Activated CD4-positive, alpha-beta T cell treated with anti-CD3 and anti-CD28 coated beads for 36 hours (primary cell): ENCODE results near the gene SPAG16. TPM values are rescaled to one million over a fixed set of nuclear protein-coding genes. Genes with fewer than 3 reads are reported as not detected.
"Not testable (repeated sequence)": the region's sequence is repeated elsewhere in the genome, so short reads cannot be mapped to it uniquely, and the experiment has no call there.

ENCODE experiments used
- ATAC-seq: fragments of 200-7000 bp; cut with Tn5 transposase; one replicate; pipeline ENCODE4 v1.10.0; 2021; ENCODE audit warnings: mild to moderate bottlenecking, moderate library complexity
- CTCF ChIA-PET: fragments of 350-600 bp; sonication (Branson Sonifier 250); formaldehyde crosslinking; loops from one replicate; lab custom pipeline; 2021; ENCODE audit warnings: antibody characterized with exemption; lab: Charles Lee
- POLR2A ChIA-PET: fragments of 350-600 bp; sonication (Branson Sonifier 250); formaldehyde crosslinking; loops from one replicate; lab custom pipeline; 2021; ENCODE audit warnings: antibody characterized with exemption, inconsistent platforms; lab: Charles Lee
- DNase-seq: peaks from one replicate; pipeline ENCODE4 v3.0.0-alpha.2; 2020
- H3K27ac Mint-ChIP-seq: one replicate; pipeline ENCODE4 v1.8.0; 2021; ENCODE audit warnings: mixed read lengths
- H3K27me3 Mint-ChIP-seq: one replicate; pipeline ENCODE4 v1.8.0; 2021; ENCODE audit warnings: mixed read lengths
- H3K36me3 Mint-ChIP-seq: one replicate; pipeline ENCODE4 v1.8.0; 2021; ENCODE audit warnings: low read depth, mixed read lengths
- H3K4me1 Mint-ChIP-seq: one replicate; pipeline ENCODE4 v1.8.0; 2021; ENCODE audit warnings: mixed read lengths
- H3K4me3 Mint-ChIP-seq: one replicate; pipeline ENCODE4 v1.8.0; 2021; ENCODE audit warnings: mild to moderate bottlenecking, moderate library complexity, mixed read lengths
- H3K9me3 Mint-ChIP-seq: one replicate; pipeline ENCODE4 v1.8.0; 2021; ENCODE audit warnings: low read depth, mixed read lengths
- intact Hi-C, 2 experiments: fragments of 100-400 bp; cut with DNase I in 1 of 2; cut with micrococcal nuclease in 1 of 2; formaldehyde crosslinking; loops; one replicate each; pipeline versions ENCODE4 v1.14.2 to v1.15.1; 2022 to 2024; cut with DNase I, micrococcal nuclease
- total RNA-seq, 2 experiments: library from RNA; stranded (reverse); gene quantifications; one replicate each; pipeline ENCODE4 v1.2.3, GENCODE V29; 2021

Gene SPAG16
- total RNA-seq, 2 experiments from 2014 or later = 10.1 to 10.8 TPM

- Mint-ChIP-seq H3K4me3 (no peak overlapping the region), H3K27me3 (no peaks in the 10 kb centered on the region), H3K9me3 (peaks cover 1% of the 10 kb centered on the region), H3K4me1 (no peaks in the 10 kb centered on the region), H3K36me3 (no peaks in the 10 kb centered on the region), H3K27ac (no peak overlapping the region)
- ATAC-seq (no peak), DNase-seq (no peak)
- CTCF ChIA-PET = interaction anchor here (0.7 kb wide), 1 partner anchor 456 kb away, joined by 3 read pairs; no protein-coding TSS in a partner anchor
- intact Hi-C loops = no loop called here
- POLR2A ChIA-PET = no interaction called here
Observed at GRCh38 chr2:213958086-213958485, 673.8 kb downstream of the SPAG16 start.

GRCh38 chr2:213959589-213959988 lies 675.3 kb downstream of the SPAG16 start:
- Mint-ChIP-seq H3K9me3 (peaks cover 1% of the 10 kb centered on the region), H3K27ac (no peak overlapping the region), H3K4me1 (no peaks in the 10 kb centered on the region), H3K36me3 (no peaks in the 10 kb centered on the region), H3K4me3 (no peak overlapping the region), H3K27me3 (no peaks in the 10 kb centered on the region)
- ChIA-PET CTCF (interaction anchor here (0.7 kb wide), 1 partner anchor 81 kb away, joined by 3 read pairs; no protein-coding TSS in a partner anchor), POLR2A (no interaction called here)
- DNase-seq (no peak), ATAC-seq (no peak)
- intact Hi-C loops = no loop called here

GRCh38 chr2:213971536-213971935 lies 687.3 kb downstream of the SPAG16 start:
- Mint-ChIP-seq H3K36me3 (no peaks in the 10 kb centered on the region), H3K27me3 (no peaks in the 10 kb centered on the region), H3K4me1 (no peaks in the 10 kb centered on the region), H3K9me3 (no peaks in the 10 kb centered on the region), H3K4me3 (no peak overlapping the region), H3K27ac (no peak overlapping the region)
- CTCF ChIA-PET = no interaction called here
- POLR2A ChIA-PET = no interaction called here
- ATAC-seq (no peak), DNase-seq (no peak)
- intact Hi-C loops = no loop called here

- ATAC-seq (no peak), DNase-seq (no peak)
- Mint-ChIP-seq H3K4me3 (no peak overlapping the region), H3K36me3 (no peaks in the 10 kb centered on the region), H3K4me1 (no peaks in the 10 kb centered on the region), H3K27ac (no peak overlapping the region), H3K27me3 (peaks cover 1% of the 10 kb centered on the region), H3K9me3 (no peaks in the 10 kb centered on the region)
- CTCF ChIA-PET = interaction anchor here (0.7 to 1.2 kb wide), 2 partner anchors 15 to 1297 kb away, joined by 3 to 4 read pairs; no protein-coding TSS in a partner anchor
- intact Hi-C loops = no loop called here
- POLR2A ChIA-PET = no interaction called here
Observed at GRCh38 chr2:213980883-213981282, 696.6 kb downstream of the SPAG16 start.

- intact Hi-C loops = no loop called here
- Mint-ChIP-seq H3K36me3 (no peaks in the 10 kb centered on the region), H3K4me3 (no peak overlapping the region), H3K4me1 (no peaks in the 10 kb centered on the region), H3K27ac (no peak overlapping the region), H3K9me3 (no peaks in the 10 kb centered on the region), H3K27me3 (peaks cover 3% of the 10 kb centered on the region)
- ChIA-PET CTCF (no interaction called here), POLR2A (no interaction called here)
- DNase-seq (no peak), ATAC-seq (no peak)
Observed at GRCh38 chr2:213989207-213989606, 704.9 kb downstream of the SPAG16 start.

GRCh38 chr2:213991453-213992108 lies 707.3 kb downstream of the SPAG16 start:
- H3K4me1 Mint-ChIP-seq = no peaks in the 10 kb centered on the region
- ChIA-PET CTCF (no interaction called here), POLR2A (no interaction called here)
- ATAC-seq (no peak), DNase-seq (no peak)
- H3K9me3 Mint-ChIP-seq = no peaks in the 10 kb centered on the region
- intact Hi-C loops = no loop called here
- H3K27ac Mint-ChIP-seq = no peak overlapping the region
- no peak overlapping the region for H3K4me3 Mint-ChIP-seq
- no peaks in the 10 kb centered on the region for H3K27me3 Mint-ChIP-seq
- H3K36me3 Mint-ChIP-seq = no peaks in the 10 kb centered on the region

GRCh38 chr2:213995400-213996105 lies 711.3 kb downstream of the SPAG16 start:
- peaks cover 4% of the 10 kb centered on the region for H3K9me3 Mint-ChIP-seq
- ChIA-PET CTCF (interaction anchor here (0.7 kb wide), 1 partner anchor 14 kb away, joined by 4 read pairs; no protein-coding TSS in a partner anchor), POLR2A (no interaction called here)
- no peaks in the 10 kb centered on the region for H3K4me1 Mint-ChIP-seq
- H3K27me3 Mint-ChIP-seq = no peaks in the 10 kb centered on the region
- no peak overlapping the region for H3K27ac Mint-ChIP-seq
- H3K4me3 Mint-ChIP-seq = no peak overlapping the region
- DNase-seq (no peak), ATAC-seq (no peak)
- intact Hi-C loops = no loop called here
- H3K36me3 Mint-ChIP-seq = no peaks in the 10 kb centered on the region

- intact Hi-C loops, DNase-seq, H3K36me3 Mint-ChIP-seq, H3K27me3 Mint-ChIP-seq, H3K4me1 Mint-ChIP-seq, ATAC-seq, H3K9me3 Mint-ChIP-seq, H3K27ac Mint-ChIP-seq, POLR2A ChIA-PET, H3K4me3 Mint-ChIP-seq, CTCF ChIA-PET: not testable (repeated sequence)
Observed at GRCh38 chr2:213998976-213999375, 714.7 kb downstream of the SPAG16 start.

- no peaks in the 10 kb centered on the region for H3K9me3 Mint-ChIP-seq
- H3K4me1 Mint-ChIP-seq = no peaks in the 10 kb centered on the region
- POLR2A ChIA-PET = no interaction called here
- H3K4me3 Mint-ChIP-seq = no peak overlapping the region
- no peaks in the 10 kb centered on the region for H3K27me3 Mint-ChIP-seq
- H3K36me3 Mint-ChIP-seq = no peaks in the 10 kb centered on the region
- no peak for ATAC-seq
- intact Hi-C loops = no loop called here
- CTCF ChIA-PET = no interaction called here
- H3K27ac Mint-ChIP-seq = no peak overlapping the region
- DNase-seq = no peak
Observed at GRCh38 chr2:214004463-214004862, 720.2 kb downstream of the SPAG16 start.

GRCh38 chr2:214005337-214005736 lies 721.1 kb downstream of the SPAG16 start:
- ChIA-PET CTCF (no interaction called here), POLR2A (no interaction called here)
- Mint-ChIP-seq H3K27ac (no peak overlapping the region), H3K27me3 (no peaks in the 10 kb centered on the region), H3K4me1 (no peaks in the 10 kb centered on the region), H3K9me3 (no peaks in the 10 kb centered on the region), H3K36me3 (no peaks in the 10 kb centered on the region), H3K4me3 (no peak overlapping the region)
- DNase-seq (no peak), ATAC-seq (no peak)
- intact Hi-C loops = no loop called here

- no peaks in the 10 kb centered on the region for H3K4me1 Mint-ChIP-seq
- DNase-seq = no peak
- no peak overlapping the region for H3K27ac Mint-ChIP-seq
- ChIA-PET CTCF (no interaction called here), POLR2A (no interaction called here)
- H3K27me3 Mint-ChIP-seq = no peaks in the 10 kb centered on the region
- ATAC-seq = no peak
- H3K4me3 Mint-ChIP-seq = no peak overlapping the region
- intact Hi-C loops = no loop called here
- H3K36me3 Mint-ChIP-seq = no peaks in the 10 kb centered on the region
- H3K9me3 Mint-ChIP-seq = no peaks in the 10 kb centered on the region
Observed at GRCh38 chr2:214006601-214007000, 722.3 kb downstream of the SPAG16 start.

GRCh38 chr2:214011676-214012075 lies 727.4 kb downstream of the SPAG16 start:
- no peak for DNase-seq
- ChIA-PET CTCF (no interaction called here), POLR2A (no interaction called here)
- intact Hi-C loops = no loop called here
- Mint-ChIP-seq H3K27ac (no peak overlapping the region), H3K36me3 (no peaks in the 10 kb centered on the region), H3K4me1 (no peaks in the 10 kb centered on the region), H3K4me3 (no peak overlapping the region), H3K27me3 (no peaks in the 10 kb centered on the region), H3K9me3 (no peaks in the 10 kb centered on the region)
- ATAC-seq = no peak
